Measurements from ENCODE around the gene CSNK1E.

- TF ChIP-seq CTCF (IDR thresholded peaks at IDR 0.05; ENCODE audit: insufficient read depth, low read length) (no peak), GABPA (IDR thresholded peaks at IDR 0.05; ENCODE audit: low read depth) (no peak), POLR2AphosphoS5 (IDR thresholded peaks at IDR 0.05; ENCODE audit: low read depth) (no peak), REST (IDR thresholded peaks at IDR 0.05; ENCODE audit: insufficient replicate concordance, low read depth) (no peak), SPI1 (IDR thresholded peaks at IDR 0.05; ENCODE audit: borderline replicate concordance, low read depth) (no peak)
Observed at GRCh38 chr22:38317122-38317994, at the start of gene CSNK1E.

Data from HL-60 (cell line).